Upper lobe of right lung (tissue), 1 donor: ENCODE data around the gene MED12L. TPM values are rescaled to one million over a fixed set of nuclear protein-coding genes. Genes with fewer than 3 reads are reported as not detected.

Experiments
- ATAC-seq: fragments of 200-7000 bp; cut with Tn5 transposase; one replicate; pipeline ENCODE4 v1.9.1; 2020; ENCODE audit warnings: mild to moderate bottlenecking, moderate library complexity
- DNase-seq: peaks from one replicate; pipeline ENCODE4 v3.0.0-alpha.2; 2020
- H3K27ac ChIP-seq: fragments of 200-600 bp; one replicate; pipeline ENCODE4 v1.8.0; 2022
- H3K27me3 ChIP-seq: fragments of 200-600 bp; one replicate; pipeline ENCODE4 v1.8.0; 2022; ENCODE audit warnings: mild to moderate bottlenecking
- H3K36me3 ChIP-seq: fragments of 200-600 bp; one replicate; pipeline ENCODE4 v1.8.0; 2022
- H3K4me1 ChIP-seq: fragments of 200-600 bp; one replicate; pipeline ENCODE4 v1.8.0; 2022
- H3K4me3 ChIP-seq: fragments of 200-600 bp; one replicate; pipeline ENCODE4 v1.8.0; 2022; ENCODE audit warnings: mild to moderate bottlenecking
- H3K9me3 ChIP-seq: fragments of 200-600 bp; one replicate; pipeline ENCODE4 v1.8.0; 2022
- intact Hi-C: fragments of 100-400 bp; cut with DNase I; formaldehyde crosslinking; loops from one replicate; pipeline ENCODE4 v1.11.0; 2022
- total RNA-seq: library from RNA; stranded (reverse); fragmentation: NEBNext Ultra II Directional; extraction: Animal tissue kit (Norgen Biotek cat#: 25700); gene quantifications from one replicate; pipeline ENCODE4 v1.2.1, GENCODE V29; 2021
- TF ChIP-seq, protein P1 (sequence below): fragments of 200-600 bp; IDR thresholded peaks from one replicate; pipeline ENCODE4 v1.8.0; 2022; ENCODE audit warnings: antibody characterized with exemption
- donor health status: DM: no; HTN: yes; CAD: no; lungs with severe emphysema.

MED12L gene
- total RNA-seq, 1 donor from 2014 or later = 0.69 TPM

GRCh38 chr3:151268267-151269235 lies 183.1 kb downstream of the MED12L start:
- intact Hi-C loops = no loop called here
- Histone ChIP-seq H3K27ac (no peak overlapping the region), H3K36me3 (no peaks in the 10 kb centered on the region), H3K27me3 (no peaks in the 10 kb centered on the region), H3K9me3 (no peaks in the 10 kb centered on the region), H3K4me1 (no peaks in the 10 kb centered on the region), H3K4me3 (no peak overlapping the region)
- TF ChIP-seq, protein P1, sequence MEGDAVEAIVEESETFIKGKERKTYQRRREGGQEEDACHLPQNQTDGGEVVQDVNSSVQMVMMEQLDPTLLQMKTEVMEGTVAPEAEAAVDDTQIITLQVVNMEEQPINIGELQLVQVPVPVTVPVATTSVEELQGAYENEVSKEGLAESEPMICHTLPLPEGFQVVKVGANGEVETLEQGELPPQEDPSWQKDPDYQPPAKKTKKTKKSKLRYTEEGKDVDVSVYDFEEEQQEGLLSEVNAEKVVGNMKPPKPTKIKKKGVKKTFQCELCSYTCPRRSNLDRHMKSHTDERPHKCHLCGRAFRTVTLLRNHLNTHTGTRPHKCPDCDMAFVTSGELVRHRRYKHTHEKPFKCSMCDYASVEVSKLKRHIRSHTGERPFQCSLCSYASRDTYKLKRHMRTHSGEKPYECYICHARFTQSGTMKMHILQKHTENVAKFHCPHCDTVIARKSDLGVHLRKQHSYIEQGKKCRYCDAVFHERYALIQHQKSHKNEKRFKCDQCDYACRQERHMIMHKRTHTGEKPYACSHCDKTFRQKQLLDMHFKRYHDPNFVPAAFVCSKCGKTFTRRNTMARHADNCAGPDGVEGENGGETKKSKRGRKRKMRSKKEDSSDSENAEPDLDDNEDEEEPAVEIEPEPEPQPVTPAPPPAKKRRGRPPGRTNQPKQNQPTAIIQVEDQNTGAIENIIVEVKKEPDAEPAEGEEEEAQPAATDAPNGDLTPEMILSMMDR = no peak
- no peak for DNase-seq
- ATAC-seq = no peak

DNA sequence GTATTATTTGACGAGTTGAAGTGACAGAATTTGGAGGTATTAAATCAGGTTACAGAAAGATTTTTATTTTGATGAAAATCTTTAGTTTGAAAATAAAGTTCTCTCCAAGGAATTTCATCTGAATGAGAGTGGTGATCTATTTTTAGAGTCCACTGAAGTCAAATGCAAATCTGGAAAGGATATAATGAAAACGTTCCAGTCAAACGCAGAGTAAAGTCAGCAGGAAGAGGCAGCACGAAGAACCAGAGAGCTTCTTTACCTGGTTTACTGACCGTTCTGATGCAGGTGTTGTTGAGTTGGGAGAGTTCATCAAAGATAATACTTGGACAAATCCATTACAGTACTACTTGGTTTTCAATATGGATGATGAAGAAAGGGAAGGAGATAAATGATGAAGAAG lies 184.2 kb downstream of the MED12L start:
- ATAC-seq (no peak), DNase-seq (no peak)
- intact Hi-C loops = no loop called here
- Histone ChIP-seq H3K27ac (no peak overlapping the region), H3K36me3 (no peaks in the 10 kb centered on the region), H3K4me1 (no peaks in the 10 kb centered on the region), H3K9me3 (no peaks in the 10 kb centered on the region), H3K27me3 (no peaks in the 10 kb centered on the region), H3K4me3 (no peak overlapping the region)
- TF ChIP-seq, protein P1 = no peak

GRCh38 chr3:151275091-151275490 lies 189.6 kb downstream of the MED12L start:
- TF ChIP-seq, protein P1 = no peak
- no peak overlapping the region for H3K4me3 ChIP-seq
- ATAC-seq (no peak), DNase-seq (no peak)
- H3K36me3 ChIP-seq = no peaks in the 10 kb centered on the region
- H3K4me1 ChIP-seq = no peaks in the 10 kb centered on the region
- intact Hi-C loops = no loop called here
- H3K27me3 ChIP-seq = no peaks in the 10 kb centered on the region
- no peak overlapping the region for H3K27ac ChIP-seq
- H3K9me3 ChIP-seq = no peaks in the 10 kb centered on the region

GRCh38 chr3:151276038-151276686 lies 190.7 kb downstream of the MED12L start:
- Histone ChIP-seq H3K27ac (no peak overlapping the region), H3K9me3 (no peaks in the 10 kb centered on the region), H3K36me3 (no peaks in the 10 kb centered on the region), H3K27me3 (no peaks in the 10 kb centered on the region), H3K4me3 (no peak overlapping the region), H3K4me1 (no peaks in the 10 kb centered on the region)
- no peak for DNase-seq
- TF ChIP-seq, protein P1 = no peak
- intact Hi-C loops = no loop called here
- no peak for ATAC-seq

GRCh38 chr3:151276687-151277042 lies 191.2 kb downstream of the MED12L start:
- Histone ChIP-seq H3K4me3 (no peak overlapping the region), H3K36me3 (no peaks in the 10 kb centered on the region), H3K9me3 (no peaks in the 10 kb centered on the region), H3K27me3 (no peaks in the 10 kb centered on the region), H3K4me1 (no peaks in the 10 kb centered on the region), H3K27ac (no peak overlapping the region)
- DNase-seq = no peak
- intact Hi-C loops = no loop called here
- TF ChIP-seq, protein P1 = no peak
- no peak for ATAC-seq
